IPS-NIHi7 (cell line): ENCODE data around the gene TEDDM1.

ENCODE experiments used
- DNase-seq: peaks from one replicate; pipeline ENCODE4 v3.0.0; 2012; ENCODE audit warnings: mixed read lengths; ENCODE audit errors: extremely low spot score

Gene TEDDM1

GRCh38 chr1:182406012-182406411 lies 5.5 kb upstream of the TEDDM1 start:
- no peak for DNase-seq

- DNase-seq: no peak
Measured at GRCh38 chr1:182405578-182405977, 5.1 kb upstream of the TEDDM1 start.

DNA sequence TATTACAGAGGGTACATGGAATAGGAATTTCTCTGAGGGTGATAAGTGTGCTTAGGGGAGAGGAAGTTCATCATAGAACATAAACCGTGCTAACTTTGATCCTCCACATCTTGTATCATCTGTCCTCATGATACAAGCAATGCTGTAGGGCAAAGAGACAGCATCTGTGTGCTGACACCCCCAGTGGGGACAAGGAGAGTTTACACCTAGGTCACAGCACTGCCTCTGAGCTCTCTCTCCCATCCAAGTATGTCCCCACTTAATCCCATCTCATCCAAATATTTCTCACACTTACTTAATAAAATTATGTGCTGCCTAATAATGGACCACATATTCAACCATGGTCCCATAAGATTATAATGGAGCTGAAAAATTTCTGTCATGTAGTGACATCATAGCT lies 4.3 kb upstream of the TEDDM1 start:
- peak; percentile 27 for DNase-seq

DNA sequence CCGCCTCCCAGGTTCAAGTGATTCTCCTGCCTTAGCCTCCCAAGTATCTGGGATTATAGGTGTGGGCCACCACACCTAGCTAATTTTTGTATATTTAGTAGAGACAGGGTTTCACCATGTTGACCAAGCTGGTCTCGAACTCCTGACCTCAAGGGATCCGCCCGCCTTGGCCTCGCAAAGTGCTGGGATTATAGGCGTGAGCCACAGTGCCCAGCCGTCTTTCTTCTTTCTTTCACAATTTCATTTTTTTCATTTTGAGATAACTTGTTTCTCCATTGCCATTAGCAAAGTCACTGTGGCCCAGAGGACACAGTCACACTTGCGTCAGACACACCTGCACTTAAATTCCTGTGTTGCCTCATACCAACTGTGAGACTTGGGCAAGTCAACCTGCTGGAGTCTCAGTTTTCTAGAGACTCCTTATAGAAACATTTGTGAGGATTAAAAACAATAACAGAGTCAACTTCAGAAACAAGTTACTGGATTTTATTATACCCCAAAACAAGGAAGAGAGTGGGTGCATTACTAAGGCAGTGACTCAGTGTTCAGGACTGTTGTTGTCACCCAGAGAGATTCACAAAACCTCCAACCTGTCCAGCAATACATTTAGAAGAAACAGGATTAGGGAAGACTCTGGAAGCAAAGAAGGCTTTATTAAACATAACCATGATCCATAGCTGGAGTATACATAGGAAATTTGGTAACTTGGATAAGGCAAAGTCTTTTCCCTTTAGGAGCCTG lies 2.6 kb downstream of the TEDDM1 start:
- DNase-seq: no peak

DNA sequence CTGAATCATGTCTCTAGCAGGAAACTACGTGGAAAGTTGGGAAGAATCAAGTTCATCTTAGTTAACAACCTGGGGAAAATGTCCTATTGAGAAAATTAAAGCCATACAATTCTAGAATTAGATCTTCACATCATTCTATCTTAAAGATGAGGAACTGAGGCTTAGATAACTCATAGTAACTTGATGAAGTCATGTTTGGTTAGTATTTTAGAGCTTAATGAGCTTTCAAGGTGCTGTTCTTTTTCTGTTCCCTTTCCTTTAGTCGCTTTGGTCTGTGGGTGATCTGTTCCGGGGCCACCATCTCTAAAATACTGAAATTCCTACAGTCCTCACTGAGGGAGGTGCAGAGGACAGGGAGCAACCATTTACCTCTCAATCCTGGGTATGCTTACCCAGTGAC lies 4.6 kb downstream of the TEDDM1 start:
- no peak for DNase-seq

DNA sequence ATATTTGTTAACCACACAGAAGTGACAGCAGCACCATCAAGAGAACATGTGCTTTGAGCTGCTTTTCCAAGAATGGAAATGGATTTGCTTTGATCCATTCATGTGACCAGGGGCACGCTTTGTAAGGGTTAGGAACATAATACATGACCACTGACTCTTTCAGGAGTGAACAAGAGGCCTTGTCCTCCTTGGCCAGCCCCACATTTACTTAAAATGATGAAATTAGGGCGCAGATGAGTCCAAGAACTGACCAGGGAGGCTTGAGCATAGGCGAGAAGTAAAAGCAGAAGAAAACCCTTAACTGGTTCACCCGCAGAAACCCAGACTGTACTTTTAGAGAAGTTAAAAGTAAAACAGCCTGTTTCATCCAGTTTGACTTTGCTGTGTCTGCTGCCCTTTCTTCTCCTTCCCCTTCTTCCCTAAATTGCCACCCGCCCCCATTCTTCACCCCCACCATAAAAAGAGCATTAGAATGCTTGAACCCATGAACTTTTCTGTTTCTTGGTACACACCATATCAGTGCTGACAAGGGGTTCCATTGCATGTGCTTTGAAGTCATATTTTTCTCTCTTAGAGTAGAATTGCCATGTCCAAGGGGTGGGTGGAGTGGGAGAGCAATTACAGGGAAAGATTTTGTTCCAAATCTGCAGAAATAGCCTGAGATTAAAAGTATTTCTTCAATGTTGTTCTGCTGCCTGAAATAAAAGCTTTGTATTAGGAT lies 6.3 kb downstream of the TEDDM1 start:
- DNase-seq: no peak

DNA sequence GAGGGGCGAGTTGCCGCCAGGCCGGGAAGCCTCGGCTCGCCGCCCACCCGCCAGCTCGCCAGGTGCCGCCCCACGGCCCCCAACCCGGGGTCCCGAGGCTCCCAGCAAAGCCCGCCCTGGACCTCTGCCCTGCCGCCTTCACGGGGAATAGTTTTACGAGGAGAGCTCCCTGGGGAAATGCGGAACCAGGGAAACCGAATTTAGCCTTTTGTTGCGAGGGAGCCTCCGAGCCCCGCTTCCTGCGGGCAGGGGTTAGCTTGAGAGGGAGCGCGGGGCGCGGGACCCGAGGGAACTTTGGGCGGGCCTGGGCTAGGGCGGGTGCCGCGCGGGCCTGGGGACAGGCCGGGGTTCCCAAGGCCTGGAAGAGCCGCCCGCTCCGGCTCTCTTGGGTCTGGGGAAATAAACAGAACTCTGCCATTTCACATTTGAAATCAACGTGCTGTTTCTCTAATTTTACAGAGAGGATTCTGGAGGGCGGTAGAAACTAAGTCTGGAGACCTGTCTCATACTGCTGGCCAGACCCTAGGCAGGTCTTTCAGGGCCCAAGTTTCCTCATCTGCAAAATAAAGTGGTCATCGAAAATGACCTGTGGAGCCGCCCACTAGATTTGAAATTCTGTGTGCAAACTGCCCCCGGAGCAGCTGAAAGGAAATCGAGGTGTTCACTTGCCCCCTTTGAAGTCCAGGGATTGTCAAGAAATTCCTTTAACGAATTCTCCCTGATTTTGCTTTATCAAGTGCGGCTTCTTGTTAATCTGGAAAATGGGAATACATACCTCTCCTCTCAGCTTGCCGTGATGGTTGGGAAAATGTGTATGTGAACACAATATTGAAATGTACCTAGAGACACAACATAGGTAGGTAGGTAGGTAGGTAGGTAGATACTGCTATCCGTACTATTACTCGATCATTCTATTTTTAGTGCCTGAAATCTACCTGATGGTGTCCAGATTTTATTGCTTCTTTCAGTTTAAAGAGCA lies 8.1 kb downstream of the TEDDM1 start:
- no peak for DNase-seq

DNA sequence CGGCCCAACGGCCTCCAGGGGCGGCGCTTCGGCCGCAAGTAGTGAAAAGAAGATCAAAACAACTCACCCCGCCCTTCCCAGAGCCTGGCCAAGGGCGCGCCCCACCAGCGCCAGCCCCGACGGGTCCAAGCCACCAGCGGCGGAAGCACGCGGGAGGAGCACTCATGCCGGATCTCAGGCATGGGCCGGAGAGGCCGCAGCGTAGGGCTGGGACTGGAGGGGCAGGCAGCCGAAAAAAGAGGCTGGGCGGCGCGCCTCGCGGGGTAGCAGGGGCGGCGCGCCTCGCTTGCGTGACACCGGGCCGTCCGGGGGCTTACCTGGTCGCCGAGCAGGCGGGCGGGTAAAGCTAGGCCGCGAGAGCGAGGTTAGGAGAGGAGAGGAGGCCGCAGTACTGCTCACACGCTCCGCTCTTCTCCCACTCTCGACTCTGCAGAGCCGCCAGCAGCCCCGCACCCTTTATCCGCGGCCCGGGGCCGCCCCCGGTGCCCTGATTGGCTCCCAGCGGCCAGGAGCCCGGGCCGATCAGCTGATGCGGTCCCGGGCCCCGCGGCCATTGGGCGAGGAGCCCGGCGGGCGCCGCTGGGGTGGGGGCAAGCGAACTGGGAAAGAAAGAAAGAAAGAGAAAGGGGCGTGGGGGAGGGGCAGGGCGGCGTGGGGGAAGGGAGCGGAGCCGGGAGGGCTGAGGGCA lies 9.0 kb downstream of the TEDDM1 start, which contains the start of gene GLUL:
GLUL (minus strand) TSS at position 429 of the 688 bp plus-strand sequence. CDS start 3,053 bp downstream, outside the sequence.
- peak; percentile 99 for DNase-seq

GRCh38 chr1:182391028-182391361 lies 9.5 kb downstream of the TEDDM1 start:
- DNase-seq: no peak

DNA sequence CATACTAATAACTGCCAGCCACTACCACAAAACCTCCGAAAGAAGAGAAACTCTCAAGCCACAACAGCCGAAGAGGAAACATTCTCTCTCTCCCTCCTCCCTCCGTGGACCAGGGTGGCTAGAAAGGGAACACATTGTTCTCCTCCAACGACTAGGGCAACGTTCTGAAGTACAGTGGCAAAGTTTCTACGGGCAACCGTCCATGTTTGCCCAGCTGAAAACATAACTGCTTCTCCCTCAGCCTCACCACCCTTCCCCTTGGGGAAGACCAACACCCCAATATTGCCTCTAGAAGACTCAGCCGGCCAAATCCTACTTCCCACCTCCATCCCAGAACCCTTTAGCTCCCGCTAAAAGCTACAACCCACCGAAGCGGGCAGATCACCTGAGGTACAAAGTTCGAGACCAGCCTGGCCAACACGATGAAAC lies 10.8 kb downstream of the TEDDM1 start:
- no peak for DNase-seq

DNA sequence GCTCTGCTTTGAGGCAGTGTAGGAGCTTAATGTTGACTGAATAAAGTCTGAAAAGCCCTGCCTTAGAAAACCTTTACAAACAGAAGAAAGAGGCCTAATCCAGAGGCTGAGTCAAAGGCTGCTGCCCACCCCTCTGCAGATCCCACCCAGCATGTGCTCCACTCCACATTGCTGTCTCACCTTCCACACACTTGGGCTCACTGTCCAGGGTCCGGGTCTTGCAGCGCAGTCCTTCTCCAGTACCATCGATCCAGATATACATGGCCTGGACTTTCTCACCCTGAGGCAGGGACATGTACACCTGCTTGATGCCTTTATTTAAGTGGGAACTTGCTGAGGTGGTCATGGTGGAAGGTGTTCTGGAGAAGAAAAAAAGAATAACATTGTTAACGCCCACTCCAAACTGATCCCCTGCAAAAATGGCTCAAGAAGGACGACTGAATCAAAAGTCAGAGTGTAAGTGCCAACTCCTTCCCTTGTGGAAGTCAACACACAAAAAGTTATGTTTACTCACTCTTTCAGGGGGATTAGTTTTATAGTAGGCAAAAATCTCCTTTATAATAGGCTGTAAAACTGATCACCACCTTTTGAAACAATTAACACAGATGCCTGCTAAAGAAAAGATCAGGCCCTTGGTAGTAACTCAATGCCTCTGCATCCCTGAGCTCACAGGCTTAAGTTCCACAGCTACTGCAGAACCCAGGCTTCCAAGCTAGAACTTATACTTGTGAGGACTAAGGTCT lies 11.9 kb downstream of the TEDDM1 start:
- DNase-seq: no peak

GRCh38 chr1:182387566-182387965 lies 12.9 kb downstream of the TEDDM1 start:
- no peak for DNase-seq

DNA sequence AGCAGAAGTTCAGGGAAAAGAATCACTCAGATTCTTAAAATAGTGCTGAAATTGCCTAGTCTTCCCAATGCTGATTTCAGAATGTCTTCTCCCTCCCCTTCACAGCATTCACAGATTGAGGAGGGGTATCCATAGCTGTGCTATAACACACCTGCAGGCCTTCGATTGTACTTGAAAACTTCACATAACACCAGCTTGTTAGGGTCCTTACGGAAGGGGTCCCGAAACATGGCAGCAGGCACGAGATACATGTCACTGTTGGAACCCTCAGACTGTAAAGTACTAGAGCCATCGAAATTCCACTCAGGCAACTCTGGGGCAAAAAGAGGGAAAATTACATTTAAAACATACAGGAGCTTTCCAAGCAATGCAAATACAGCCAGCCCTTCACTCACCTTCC lies 13.5 kb downstream of the TEDDM1 start:
- no peak for DNase-seq

- no peak for DNase-seq
Measured at GRCh38 chr1:182385885-182386853, 14.3 kb downstream of the TEDDM1 start.

DNA sequence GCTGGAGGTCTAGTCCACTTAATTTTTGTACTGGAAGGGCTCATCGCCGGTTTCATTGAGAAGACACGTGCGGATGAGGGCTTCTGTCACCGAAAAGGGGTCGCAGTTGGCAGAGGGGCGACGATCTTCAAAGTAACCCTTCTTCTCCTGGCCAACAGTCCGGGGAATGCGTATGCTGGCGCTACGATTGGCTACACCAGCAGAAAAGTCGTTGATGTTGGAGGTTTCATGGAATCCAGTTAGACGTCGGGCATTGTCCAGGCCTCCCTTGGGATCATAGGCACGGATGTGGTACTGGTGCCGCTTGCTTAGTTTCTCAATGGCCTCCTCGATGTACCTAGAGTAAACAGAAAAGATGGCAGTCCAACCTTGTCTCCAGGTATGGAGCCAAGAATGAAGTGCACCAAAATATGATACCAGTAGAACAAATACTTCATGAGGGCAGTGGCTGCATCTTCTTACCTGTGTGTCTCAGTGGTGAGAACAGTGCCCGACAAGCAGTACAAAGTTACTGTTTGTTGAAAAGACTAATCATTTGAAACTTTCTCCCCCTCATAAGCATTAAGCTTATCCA lies 16.0 kb downstream of the TEDDM1 start:
- no peak for DNase-seq

- no peak for DNase-seq
Measured at GRCh38 chr1:182383934-182384333, 16.5 kb downstream of the TEDDM1 start.

GRCh38 chr1:182383037-182383661 lies 17.3 kb downstream of the TEDDM1 start:
- no peak for DNase-seq

GRCh38 chr1:182381962-182382819 lies 18.3 kb downstream of the TEDDM1 start:
- no peak for DNase-seq
